Adrenal gland (tissue), 12 donors: ENCODE results near the gene DGAT2. TPM values are rescaled to one million over a fixed set of nuclear protein-coding genes. Genes with fewer than 3 reads are reported as not detected.
A peak's percentile ranks its signal among the peaks of the same experiment; 100 is the strongest.

Source experiments
- DNase-seq, 7 donors: peaks; one replicate each; pipeline ENCODE4 v3.0.0-alpha.2; 2019 to 2020
- H3K27ac ChIP-seq, 5 donors: fragments of 200-600 bp; sonication (generic) in 4 of 5; 1 replicate in 3 of 5; 2 replicates in 2 of 5; pipeline versions ENCODE4 v1.5.1 to v1.8.0; 2016 to 2020; ENCODE audit warnings: mild to moderate bottlenecking in 1 of 5
- H3K27me3 ChIP-seq: fragments of 200-600 bp; 2 replicates; pipeline ENCODE4 v1.8.0; 2021
- H3K36me3 ChIP-seq, 2 donors: fragments of 200-600 bp; replicated peaks in 1 of 2; 1 replicate in 1 of 2; 2 replicates in 1 of 2; pipeline versions ENCODE4 v1.5.1 to v1.8.0; 2018 to 2022
- H3K4me1 ChIP-seq, 2 donors: fragments of 200-600 bp; replicated peaks in 1 of 2; 1 replicate in 1 of 2; 2 replicates in 1 of 2; pipeline versions ENCODE4 v1.5.1 to v1.8.0; 2018 to 2021
- H3K4me3 ChIP-seq, 4 donors: fragments of 200-600 bp; sonication (generic) in 3 of 4; one replicate each; pipeline ENCODE4 v1.5.1; 2016 to 2018
- H3K9me3 ChIP-seq, 3 donors: fragments of 200-600 bp; sonication (generic) in 1 of 3; replicated peaks in 1 of 3; 1 replicate in 2 of 3; 2 replicates in 1 of 3; pipeline versions ENCODE4 v1.5.1 to v1.8.0; 2016 to 2021
- CTCF ChIP-seq, 6 experiments: fragments of 450-650 bp in 4 of 6; fragments of 200-600 bp in 2 of 6; sonication (generic) in 1 of 6; IDR thresholded peaks; 1 replicate in 5 of 6; 2 replicates in 1 of 6; pipeline versions ENCODE4 v1.5.1 to v1.8.0; 2016 to 2021; ENCODE audit warnings: antibody characterized with exemption in 6 of 6, mild to moderate bottlenecking in 2 of 6, moderate library complexity in 1 of 6
- POLR2A ChIP-seq, 2 donors: fragments of 450-650 bp; IDR thresholded peaks; one replicate each; pipeline ENCODE4 v1.6.1; 2017; ENCODE audit warnings: antibody characterized with exemption in 2 of 2, mild to moderate bottlenecking in 2 of 2, moderate library complexity in 1 of 2
- WGBS, 4 donors: extraction: QIAGEN DNeasy Blood & Tissue Kit in 2 of 4; methylation state at CpG; one replicate each; pipeline versions ENCODE4 v1.1.5 to v1.1.7; 2013 to 2017; 5-methylcytosine and 5-hydroxymethylcytosine counted together
- intact Hi-C, 2 donors: fragments of 100-400 bp; cut with DNase I; formaldehyde crosslinking; loops; one replicate each; pipeline versions ENCODE4 v1.14.1 to v1.15.0; 2022 to 2023
- polyA plus RNA-seq, 3 donors: library from polyadenylated mRNA; stranded (reverse); fragments of 200-250 nt in 2 of 3; fragments of 350-450 nt in 1 of 3; fragmentation: Illumina TruSeq in 1 of 3; extraction: RNeasy Lipid Tissue Mini Kit (QIAGEN cat#74804) in 1 of 3; gene quantifications; one replicate each; pipeline ENCODE4 v1.2.3, GENCODE V29; 2013 to 2014
- total RNA-seq, 9 donors: library from RNA; depleted of rRNA in 4 of 9; stranded (reverse); fragments of >200 nt in 4 of 9; fragments of 120-200 nt in 1 of 9; fragmentation: NEBNext Ultra II Directional in 1 of 9; extraction: Animal tissue kit (Norgen Biotek cat#: 25700) in 1 of 9; gene quantifications; one replicate each; pipeline versions ENCODE4 v1.1.0 to v1.2.4, GENCODE V29; 2013 to 2023
- donor health status: healthy with polysubstance abuse.
- donor health status: Bipolar disorder and iron deficiency.
- donor health status: DM: yes; HTN: yes; CAD: no.
- donor health status: DM: no; HTN: no; CAD: no.
- donor health status: DM: no; HTN: no; CAD: no.
- donor health status: DM: yes; HTN: yes; CAD: no.

Gene DGAT2
- total and polyA plus RNA-seq, 12 donors = 2.1 to 79.2 (median 7.5) TPM

- no peak for TF ChIP-seq CTCF (IDR thresholded peaks at IDR 0.05)
- no peak for TF ChIP-seq POLR2A (IDR thresholded peaks at IDR 0.05)
- no peaks in the 10 kb centered on the region for H3K27me3 ChIP-seq
- peak overlapping the region in 3 of 5 donors; percentile 17 to 73 (median 54) for H3K27ac ChIP-seq
- peaks cover 2 to 33% of the 10 kb centered on the region in 2 donors for H3K4me1 ChIP-seq
- intact Hi-C loops = no loop called here
- peak in 6 of 7 donors; percentile 39 to 76 (median 62) for DNase-seq
- no peak overlapping the region for H3K4me3 ChIP-seq
- no peaks in the 10 kb centered on the region for H3K9me3 ChIP-seq
- no peaks in the 10 kb centered on the region for H3K36me3 ChIP-seq
- 41 to 59% (median 55%) methylated on average over 6 of the region's 6 CpGs for WGBS, 4 donors
Measured at GRCh38 chr11:75831915-75832502, 63.4 kb downstream of the DGAT2 start.

DNA sequence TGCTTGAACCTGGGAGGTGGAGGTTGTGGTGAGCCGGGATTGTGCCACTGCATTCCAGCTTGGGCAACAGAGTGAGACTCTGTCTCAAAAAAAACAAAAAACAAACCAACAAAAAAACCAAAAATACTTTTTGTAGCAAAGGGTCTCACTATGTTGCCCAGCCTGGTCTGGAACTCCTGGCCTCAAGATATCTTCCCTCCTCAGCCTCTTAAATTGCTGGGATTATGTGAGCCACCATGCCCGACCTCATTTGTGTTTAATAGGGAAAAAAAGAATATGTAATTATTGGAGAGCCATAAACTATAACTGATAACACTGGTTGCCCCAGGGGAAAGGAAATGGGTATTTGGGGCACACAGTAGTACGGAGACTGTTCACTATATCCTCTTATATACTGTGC, 66.2 kb downstream of the DGAT2 start:
- DNase-seq = no peak
- 78 to 95% (median 91%) methylated on average over 3 of the region's 3 CpGs for WGBS, 4 donors
- Histone ChIP-seq H3K36me3 (no peaks in the 10 kb centered on the region), H3K4me3 (no peak overlapping the region), H3K4me1 (peaks cover 8 to 24% of the 10 kb centered on the region in 2 donors), H3K27ac (no peak overlapping the region), H3K9me3 (no peaks in the 10 kb centered on the region), H3K27me3 (no peaks in the 10 kb centered on the region)
- intact Hi-C loops = no loop called here
- TF ChIP-seq CTCF (IDR thresholded peaks at IDR 0.05) = no peak
- TF ChIP-seq POLR2A (IDR thresholded peaks at IDR 0.05) = no peak

DNA sequence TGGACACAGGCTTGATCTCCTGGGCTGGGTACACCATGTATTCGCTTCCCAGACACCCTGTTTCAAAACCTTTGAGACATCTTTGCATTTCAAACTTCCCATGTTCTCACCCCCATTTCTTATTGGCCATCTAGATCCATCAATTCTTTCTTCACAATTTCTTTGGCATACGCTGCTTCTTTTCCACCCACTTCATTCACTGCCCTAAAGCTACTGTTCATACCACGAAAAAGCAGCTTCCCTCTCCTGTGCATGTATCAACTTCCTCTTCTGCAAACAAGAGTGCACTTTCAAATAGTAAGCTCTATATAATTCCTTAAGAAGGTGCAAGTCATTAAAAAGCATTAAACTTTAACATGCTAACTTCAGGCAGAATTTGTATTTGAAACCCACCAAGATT, 67.8 kb downstream of the DGAT2 start:
- Histone ChIP-seq H3K4me3 (no peak overlapping the region), H3K36me3 (no peaks in the 10 kb centered on the region), H3K27ac (no peak overlapping the region), H3K4me1 (peaks cover 22 to 34% of the 10 kb centered on the region in 2 donors), H3K9me3 (no peaks in the 10 kb centered on the region), H3K27me3 (no peaks in the 10 kb centered on the region)
- intact Hi-C loops = no loop called here
- TF ChIP-seq POLR2A (IDR thresholded peaks at IDR 0.05) = no peak
- TF ChIP-seq CTCF (IDR thresholded peaks at IDR 0.05) = no peak
- no peak for DNase-seq
- WGBS, 4 donors = 74 to 86% (median 83%) methylated on average over 3 of the region's 3 CpGs

GRCh38 chr11:75839851-75840250, 71.3 kb downstream of the DGAT2 start:
- peak overlapping the region in 1 of 5 donors; percentile 23 for H3K27ac ChIP-seq
- H3K36me3 ChIP-seq = no peaks in the 10 kb centered on the region
- TF ChIP-seq POLR2A (IDR thresholded peaks at IDR 0.05) = no peak
- TF ChIP-seq CTCF (IDR thresholded peaks at IDR 0.05) = no peak
- no peak overlapping the region for H3K4me3 ChIP-seq
- intact Hi-C loops = no loop called here
- no peaks in the 10 kb centered on the region for H3K9me3 ChIP-seq
- DNase-seq = no peak
- H3K27me3 ChIP-seq = no peaks in the 10 kb centered on the region
- H3K4me1 ChIP-seq = peaks cover 22 to 27% of the 10 kb centered on the region in 2 donors
